Heart left ventricle (tissue), 16 donors: ENCODE results near the gene NMT2. TPM values are rescaled to one million over a fixed set of nuclear protein-coding genes. Genes with fewer than 3 reads are reported as not detected.

Experiments used
- ATAC-seq, 4 donors: fragments of 200-7000 bp; cut with Tn5 transposase; one replicate each; pipeline ENCODE4 v1.9.1; 2020 to 2022; ENCODE audit warnings: moderate library complexity in 4 of 4, mild to moderate bottlenecking in 3 of 4, moderate number of reproducible peaks in 1 of 4
- DNase-seq, 5 donors: peaks; one replicate each; pipeline ENCODE4 v3.0.0-alpha.2; 2020
- H3K27ac ChIP-seq, 12 donors: fragments of 200-600 bp; sonication (generic) in 4 of 12; one replicate each; pipeline versions ENCODE4 v1.5.0 to v1.8.0; 2016 to 2022; ENCODE audit warnings: mild to moderate bottlenecking in 2 of 12
- H3K27me3 ChIP-seq, 9 donors: fragments of 200-600 bp; sonication (generic) in 2 of 9; one replicate each; pipeline versions ENCODE4 v1.5.1 to v1.8.0; 2016 to 2022; ENCODE audit warnings: mild to moderate bottlenecking in 3 of 9
- H3K36me3 ChIP-seq, 9 donors: fragments of 200-600 bp; sonication (generic) in 2 of 9; one replicate each; pipeline versions ENCODE4 v1.5.0 to v1.8.0; 2018 to 2022; ENCODE audit warnings: mild to moderate bottlenecking in 2 of 9
- H3K4me1 ChIP-seq, 12 donors: fragments of 200-600 bp; sonication (generic) in 4 of 12; one replicate each; pipeline versions ENCODE4 v1.5.0 to v1.8.0; 2016 to 2022; ENCODE audit warnings: mild to moderate bottlenecking in 3 of 12
- H3K4me3 ChIP-seq, 12 donors: fragments of 200-600 bp; sonication (generic) in 4 of 12; one replicate each; pipeline versions ENCODE4 v1.5.0 to v1.8.0; 2017 to 2022; ENCODE audit warnings: mild to moderate bottlenecking in 9 of 12, moderate library complexity in 4 of 12
- H3K9me3 ChIP-seq, 12 donors: fragments of 200-600 bp; sonication (generic) in 4 of 12; one replicate each; pipeline versions ENCODE4 v1.5.0 to v1.8.0; 2016 to 2022; ENCODE audit warnings: mild to moderate bottlenecking in 1 of 12
- POLR2A ChIP-seq, 2 donors: fragments of 450-650 bp; IDR thresholded peaks; one replicate each; pipeline ENCODE4 v1.6.1; 2017; ENCODE audit warnings: antibody characterized with exemption in 2 of 2, mild to moderate bottlenecking in 2 of 2, moderate library complexity in 2 of 2
- WGBS, 4 donors: extraction: QIAGEN DNeasy Blood & Tissue Kit in 2 of 4; methylation state at CpG; one replicate each; pipeline versions ENCODE4 v1.1.5 to v1.1.7; 2013 to 2018; 5-methylcytosine and 5-hydroxymethylcytosine counted together
- intact Hi-C, 10 donors: fragments of 100-400 bp; cut with DNase I; formaldehyde crosslinking; loops; one replicate each; pipeline versions ENCODE4 v1.11.1 to v1.14.2; 2022
- polyA plus RNA-seq, 2 donors: library from polyadenylated mRNA; stranded (reverse); fragments of 200-250 nt; gene quantifications; one replicate each; pipeline ENCODE4 v1.2.3, GENCODE V29; 2013
- total RNA-seq, 9 donors: library from RNA; depleted of rRNA in 2 of 9; stranded (reverse); fragments of >200 nt in 2 of 9; fragmentation: NEBNext Ultra II Directional in 3 of 9; extraction: Animal tissue kit (Norgen Biotek cat#: 25700) in 3 of 9; gene quantifications; one replicate each; pipeline versions ENCODE4 v1.1.0 to v1.2.4, GENCODE V29; 2016 to 2023
- TF ChIP-seq, protein P1 (sequence below), 12 donors: fragments of 200-600 bp; sonication (generic) in 4 of 12; IDR thresholded peaks; one replicate each; pipeline versions ENCODE4 v1.5.0 to v1.8.0; 2018 to 2022; ENCODE audit warnings: antibody characterized with exemption in 12 of 12, mild to moderate bottlenecking in 5 of 12
- donor health status: ischemic (EF 13 %, LVEDD 7.1; RV severe dilation, severe dysfunction).
- donor health status: healthy with polysubstance abuse.
- donor health status: DM: no; HTN: yes; CAD: no.
- donor health status: DM: no; HTN: no; CAD: no.
- donor health status: ischemic (EF 25% LVEDD 6.9; RV normal size, moderate dysfunction).
- donor health status: ischemic (EF 25% LVEDD 5.7; RV mildly dilated, moderate dysfunction).
- donor health status: healthy.
- donor health status: DM: yes; HTN: yes; CAD: no.
- donor health status: ischemic (EF 35%, LVEDD 5.7; RV mildly dilated, moderate dysfunction).
- donor health status: nonischemic (EF 11% LVEDD 7.7; RV severe dilation, severe dysfunction).
- donor health status: DM: yes; HTN: yes; CAD: no.
- donor health status: PGD.
- donor health status: ischemic (EF 29% LVEDD 5.4; RV normal size, mild dysfunction).
- donor health status: nonischemic (EF 23%, LVEDD 6.1; RV moderate dilation, normal function).

NMT2 gene
- total and polyA plus RNA-seq, 11 donors = 6.7 to 19.0 (median 13.2) TPM

DNA sequence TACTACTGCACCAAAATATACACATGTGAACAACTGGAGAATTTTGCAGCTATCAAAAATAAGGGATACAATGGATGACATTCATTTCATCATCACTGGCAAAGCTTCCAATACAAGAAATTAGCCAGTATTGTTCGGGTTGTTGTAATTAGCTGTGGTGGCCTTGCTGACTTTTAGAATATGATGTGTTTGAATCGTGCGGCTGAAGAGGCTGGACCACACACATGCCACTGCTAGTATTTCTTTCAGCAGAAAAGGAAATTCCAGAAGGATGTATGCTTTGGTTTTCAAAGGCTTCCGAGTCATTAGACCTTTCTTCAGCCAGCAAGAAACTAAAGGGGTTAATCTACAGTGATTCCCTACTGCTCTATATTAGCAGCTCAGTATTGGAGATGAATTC, 54.7 kb downstream of the NMT2 start:
- TF ChIP-seq POLR2A (IDR thresholded peaks at IDR 0.05) = no peak
- intact Hi-C loops = no loop called here
- Histone ChIP-seq H3K4me3 (no peak overlapping the region), H3K9me3 (peaks cover 0 to 12% (median 0%) of the 10 kb centered on the region in 12 donors), H3K27me3 (no peaks in the 10 kb centered on the region), H3K4me1 (no peaks in the 10 kb centered on the region), H3K36me3 (peaks cover 0 to 94% (median 65%) of the 10 kb centered on the region in 9 donors), H3K27ac (no peak overlapping the region)
- 91 to 98% (median 95%) methylated on average over 4 of the region's 4 CpGs for WGBS, 4 donors
- ATAC-seq (no peak), DNase-seq (no peak)

DNA sequence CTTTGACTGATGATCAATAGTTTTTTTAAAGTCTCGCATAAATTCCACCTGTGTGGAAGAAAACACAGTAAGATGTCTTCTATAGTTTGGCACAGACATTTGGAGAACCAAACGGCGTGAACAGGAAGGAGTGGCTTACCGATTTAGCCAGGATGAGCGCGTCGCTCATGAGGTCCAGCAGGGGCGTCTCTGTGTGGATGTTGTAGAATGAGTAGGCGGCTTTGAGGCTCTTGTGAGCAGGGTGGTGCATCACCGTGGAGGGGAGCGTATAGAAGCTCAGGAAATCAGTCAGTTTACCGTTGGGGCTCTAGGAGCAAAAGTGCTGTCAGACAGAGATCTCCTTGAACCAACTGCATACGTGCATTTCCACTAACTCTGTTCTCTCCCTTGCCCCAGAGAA, 55.8 kb downstream of the NMT2 start:
- no peaks in the 10 kb centered on the region for H3K27me3 ChIP-seq
- TF ChIP-seq POLR2A (IDR thresholded peaks at IDR 0.05) = no peak
- TF ChIP-seq, protein P1, sequence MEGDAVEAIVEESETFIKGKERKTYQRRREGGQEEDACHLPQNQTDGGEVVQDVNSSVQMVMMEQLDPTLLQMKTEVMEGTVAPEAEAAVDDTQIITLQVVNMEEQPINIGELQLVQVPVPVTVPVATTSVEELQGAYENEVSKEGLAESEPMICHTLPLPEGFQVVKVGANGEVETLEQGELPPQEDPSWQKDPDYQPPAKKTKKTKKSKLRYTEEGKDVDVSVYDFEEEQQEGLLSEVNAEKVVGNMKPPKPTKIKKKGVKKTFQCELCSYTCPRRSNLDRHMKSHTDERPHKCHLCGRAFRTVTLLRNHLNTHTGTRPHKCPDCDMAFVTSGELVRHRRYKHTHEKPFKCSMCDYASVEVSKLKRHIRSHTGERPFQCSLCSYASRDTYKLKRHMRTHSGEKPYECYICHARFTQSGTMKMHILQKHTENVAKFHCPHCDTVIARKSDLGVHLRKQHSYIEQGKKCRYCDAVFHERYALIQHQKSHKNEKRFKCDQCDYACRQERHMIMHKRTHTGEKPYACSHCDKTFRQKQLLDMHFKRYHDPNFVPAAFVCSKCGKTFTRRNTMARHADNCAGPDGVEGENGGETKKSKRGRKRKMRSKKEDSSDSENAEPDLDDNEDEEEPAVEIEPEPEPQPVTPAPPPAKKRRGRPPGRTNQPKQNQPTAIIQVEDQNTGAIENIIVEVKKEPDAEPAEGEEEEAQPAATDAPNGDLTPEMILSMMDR (IDR thresholded peaks at IDR 0.05) = no peak
- ATAC-seq (no peak), DNase-seq (no peak)
- H3K4me3 ChIP-seq = no peak overlapping the region
- intact Hi-C loops = no loop called here
- no peak overlapping the region for H3K27ac ChIP-seq
- H3K4me1 ChIP-seq = no peaks in the 10 kb centered on the region
- peaks cover 0 to 94% (median 67%) of the 10 kb centered on the region in 9 donors for H3K36me3 ChIP-seq
- peaks cover 0 to 12% (median 0%) of the 10 kb centered on the region in 12 donors for H3K9me3 ChIP-seq
- WGBS, 4 donors = 92 to 95% (median 94%) methylated on average over 13 of the region's 13 CpGs

DNA sequence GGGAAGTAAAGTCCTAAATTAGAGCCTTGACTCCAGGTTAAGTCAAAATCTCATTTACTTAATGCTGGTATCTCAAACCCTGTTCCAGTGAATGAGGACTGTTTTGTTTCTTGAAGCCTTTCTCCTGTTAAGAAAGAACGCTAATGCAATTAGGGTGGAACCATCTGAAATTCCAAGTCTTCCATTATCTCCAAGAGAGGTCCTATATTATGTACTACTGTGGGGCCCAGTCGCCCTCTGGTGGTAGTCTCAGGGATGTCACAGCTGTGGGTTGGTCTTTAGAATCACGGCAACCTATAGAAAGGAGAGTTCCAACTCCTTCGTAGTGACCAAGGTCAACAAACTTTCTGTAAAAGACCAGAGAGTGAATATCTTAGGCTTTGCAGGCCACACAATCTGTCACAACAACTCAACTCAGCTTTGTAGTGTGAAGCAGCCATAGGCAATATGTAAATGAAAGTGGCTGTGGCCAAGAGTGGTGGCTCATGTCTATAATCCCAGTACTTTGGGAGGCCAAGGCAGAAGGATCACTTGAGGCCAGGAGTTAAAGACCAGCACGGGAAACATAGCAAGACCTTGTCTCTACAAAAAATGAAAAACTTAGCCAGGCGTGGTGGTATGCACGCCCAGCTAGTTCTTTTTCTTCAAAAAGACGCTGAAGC, 62.0 kb downstream of the NMT2 start:
- Histone ChIP-seq H3K27me3 (no peaks in the 10 kb centered on the region), H3K4me1 (peaks cover 0 to 6% (median 0%) of the 10 kb centered on the region in 12 donors), H3K4me3 (no peak overlapping the region), H3K9me3 (no peaks in the 10 kb centered on the region), H3K27ac (no peak overlapping the region), H3K36me3 (peaks cover 0 to 97% (median 81%) of the 10 kb centered on the region in 9 donors)
- ATAC-seq (peak; percentile 52 to 89 (median 86)), DNase-seq (peak; percentile 48 to 74 (median 54))
- WGBS, 4 donors = 50 to 56% (median 55%) methylated on average over 8 of the region's 8 CpGs
- intact Hi-C loops = loop anchor here in 7 of 10 donors (2.0 to 10.0 kb wide), 8 partner anchors 154 to 609 kb away; partner anchors contain the start of genes DCLRE1C (in 1 of the 7) and FAM171A1 (in 1 of the 7)
- TF ChIP-seq POLR2A (IDR thresholded peaks at IDR 0.05) = no peak
- TF ChIP-seq, protein P1 (IDR thresholded peaks at IDR 0.05) = peak; percentile 72 to 93 (median 84)

DNA sequence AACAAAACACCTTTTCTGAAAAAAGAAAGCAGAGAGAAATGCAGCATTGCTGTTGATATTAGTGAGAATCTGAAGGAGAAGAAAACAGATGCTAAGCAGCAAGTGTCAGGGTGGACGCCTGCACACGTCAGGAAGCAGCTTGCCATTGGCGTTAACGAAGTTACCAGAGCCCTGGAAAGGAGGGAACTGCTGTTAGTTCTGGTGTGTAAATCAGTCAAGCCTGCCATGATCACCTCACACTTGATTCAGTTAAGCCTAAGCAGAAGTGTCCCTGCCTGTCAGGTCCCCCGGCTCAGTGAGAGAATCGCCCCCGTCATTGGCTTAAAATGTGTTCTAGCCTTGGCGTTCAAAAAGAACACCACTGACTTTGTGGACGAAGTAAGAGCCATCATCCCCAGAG, 65.0 kb downstream of the NMT2 start:
- intact Hi-C loops = loop anchor here in 6 of 10 donors (10.0 kb wide), 4 partner anchors 259 to 599 kb away; partner anchors contain the start of gene FAM171A1 (in 1 of the 6)
- no peak for ATAC-seq
- no peak for DNase-seq
- Histone ChIP-seq H3K4me3 (no peak overlapping the region), H3K27ac (no peak overlapping the region), H3K36me3 (peaks cover 0 to 74% (median 60%) of the 10 kb centered on the region in 9 donors), H3K4me1 (peaks cover 0 to 24% (median 11%) of the 10 kb centered on the region in 12 donors), H3K27me3 (no peaks in the 10 kb centered on the region), H3K9me3 (no peaks in the 10 kb centered on the region)
- TF ChIP-seq POLR2A (IDR thresholded peaks at IDR 0.05) = no peak
- TF ChIP-seq, protein P1 (IDR thresholded peaks at IDR 0.05) = no peak
- WGBS, 4 donors = 82 to 93% (median 89%) methylated on average over 9 of the region's 9 CpGs
